Measurements from ENCODE around the gene EBF4. TPM values are rescaled to one million over a fixed set of nuclear protein-coding genes. Genes with fewer than 3 reads are reported as not detected.
A peak's percentile ranks its signal among the peaks of the same experiment; 100 is the strongest.

The EBF4 gene
- total and polyA plus RNA-seq, 2 of the 8 experiments (the other 6 are each of a cell fraction or from before 2014, with no cell fraction given) = 1.2 to 2.9 TPM

- no peak overlapping the region for H3K23ac ChIP-seq (ENCODE audit: insufficient read length)
- no peaks in the 10 kb centered on the region for H3K79me2 ChIP-seq (ENCODE audit: control insufficient read depth in 1 of 2, insufficient read depth in 2 of 2, low read length in 2 of 2)
- WGBS, 2 experiments (ENCODE audit: extremely low coverage in 1 of 2, insufficient coverage in 1 of 2, insufficient read length in 1 of 2, insufficient replicate concordance in 2 of 2, low coverage in 1 of 2, low lambda C conversion rate in 2 of 2, missing lambda C conversion rate in 1 of 2) = 7% methylated on average over 21 of the region's 26 CpGs; no CpG with 5 or more reads in 1 of the 2 experiments
- H3K4ac ChIP-seq (replicated peaks; ENCODE audit: insufficient read length, low read depth, low read length) = no peak overlapping the region
- H3K23me2 ChIP-seq (ENCODE audit: low read depth, low read length) = peaks cover 20% of the 10 kb centered on the region; the same call in 1 of the 2 replicates
- H3K56ac ChIP-seq (replicated peaks; ENCODE audit: insufficient read length, low read depth, low read length) = no peak overlapping the region
- H3K4me3 ChIP-seq (ENCODE audit: extremely low read depth in 1 of 4, insufficient read depth in 2 of 4, low read depth in 3 of 4, low read length in 4 of 4) = peak overlapping the region; percentile 16 to 62 (median 29); a peak in 7 of 8 replicates
- no peak overlapping the region for H2BK5ac ChIP-seq (ENCODE audit: low read depth, low read length)
- no peak overlapping the region for H4K91ac ChIP-seq (replicated peaks; ENCODE audit: insufficient read length, low read length)
- no peaks in the 10 kb centered on the region for H3K9me3 ChIP-seq (ENCODE audit: insufficient read depth in 2 of 2, low read depth in 1 of 2, low read length in 1 of 2)
- peak in 1 of 2 experiments; percentile 64 for DNase-seq (ENCODE audit: low read depth in 1 of 2, low spot score in 2 of 2)
- H3K27ac ChIP-seq (ENCODE audit: low read depth, low read length) = no peak overlapping the region
- H3K4me1 ChIP-seq (replicated peaks in 1 of 4; ENCODE audit: control insufficient read depth in 3 of 4, insufficient read depth in 4 of 4, low read length in 3 of 4) = peaks cover 2 to 38% (median 25%) of the 10 kb centered on the region in 4 experiments
- no peak for FAIRE-seq
- H3K9ac ChIP-seq (replicated peaks in 1 of 4; ENCODE audit: extremely low read depth in 1 of 4, low read depth in 3 of 4, low read length in 3 of 4) = no peak overlapping the region
- H4K20me1 ChIP-seq (replicated peaks in 1 of 2; ENCODE audit: control insufficient read depth in 1 of 2, insufficient read depth in 2 of 2, low read length in 2 of 2) = peaks cover 2% of the 10 kb centered on the region in 2 experiments
- no peak overlapping the region for H3K18ac ChIP-seq (ENCODE audit: extremely low read depth, low read length)
- no peak overlapping the region for H3K14ac ChIP-seq (ENCODE audit: insufficient read length)
- no peaks in the 10 kb centered on the region for H3K79me1 ChIP-seq (ENCODE audit: low read depth, low read length)
- H3K4me2 ChIP-seq (ENCODE audit: insufficient read depth in 1 of 2, low read depth in 2 of 2, low read length in 2 of 2) = peak overlapping the region; percentile 78 to 96
- H2BK20ac ChIP-seq (ENCODE audit: low read length) = no peak overlapping the region
- no peak overlapping the region for H2AFZ ChIP-seq (ENCODE audit: low read length)
- no peak overlapping the region for H2BK12ac ChIP-seq (ENCODE audit: low read depth, low read length)
- peaks cover 0 to 3% (median 0%) of the 10 kb centered on the region in 4 experiments; a peak in 1 of 8 replicates for H3K36me3 ChIP-seq (ENCODE audit: control insufficient read depth in 2 of 4, insufficient read depth in 4 of 4, low read length in 3 of 4)
- H2AK5ac ChIP-seq (ENCODE audit: low read depth, low read length) = no peak overlapping the region
- POLR2A ChIA-PET (ENCODE audit: partially characterized antibody) = interaction anchor here (1.6 to 1.8 kb wide), 2 partner anchors 57 to 100 kb away, joined by 5 to 8 read pairs; partner anchors contain the start of gene NOP56
- no peak overlapping the region for H4K8ac ChIP-seq (ENCODE audit: extremely low read depth, insufficient read depth, low read length)
- H2BK120ac ChIP-seq (replicated peaks; ENCODE audit: low read depth, low read length) = no peak overlapping the region
- H2BK15ac ChIP-seq (ENCODE audit: low read length) = no peak overlapping the region
- CTCF ChIA-PET (ENCODE audit: partially characterized antibody) = interaction anchor here (1.3 to 9.0 kb wide), 9 partner anchors 10 to 99 kb away, joined by 3 to 151 read pairs (median 25); partner anchors contain the start of gene EBF4
- peaks cover 39 to 66% (median 64%) of the 10 kb centered on the region in 4 experiments for H3K27me3 ChIP-seq (replicated peaks in 1 of 4; ENCODE audit: control insufficient read depth in 3 of 4, extremely low read depth in 1 of 4, insufficient read depth in 3 of 4, low read length in 3 of 4)
- H4K5ac ChIP-seq (ENCODE audit: insufficient read length, low read depth, low read length) = no peak overlapping the region
- TF ChIP-seq CHD2 (IDR thresholded peaks at IDR 0.05; ENCODE audit: low read length) (no peak), KDM4A (IDR thresholded peaks at IDR 0.05; ENCODE audit: low read depth, low read length, severe bottlenecking) (no peak), EGR1 (IDR thresholded peaks at IDR 0.05; ENCODE audit: borderline replicate concordance, low read depth, low read length) (no peak), CREB1 (IDR thresholded peaks at IDR 0.05) (no peak), SAP30 (IDR thresholded peaks at IDR 0.05; ENCODE audit: insufficient read depth, insufficient replicate concordance, low read length) (no peak), YY1 (IDR thresholded peaks at IDR 0.05; ENCODE audit: low read depth, low read length) (no peak), JUND (IDR thresholded peaks at IDR 0.05; ENCODE audit: low read length) (no peak)
Measured at GRCh38 chr20:2751347-2751877, 58.8 kb downstream of the EBF4 start.

All from H1 (cell line).